HG02885 (cell line): ENCODE data around the gene BANF2.
"Not testable (repeated sequence)": the region's sequence is repeated elsewhere in the genome, so short reads cannot be mapped to it uniquely, and the experiment has no call there.

Source experiments
- ATAC-seq: cut with Tn5 transposase; IDR thresholded peaks from one replicate; pipeline ENCODE4 v1.9.1; 2021; ENCODE audit warnings: mild to moderate bottlenecking; ENCODE audit not compliant: unreplicated experiment, poor library complexity

BANF2 gene

GRCh38 chr20:17699931-17700351 lies at the start of gene BANF2:
BANF2 (plus strand) TSS chr20:17699966; CDS start chr20:17725026, 25,060 bp downstream.
- no peak for ATAC-seq

- no peak for ATAC-seq
Observed at GRCh38 chr20:17650301-17651128, 49.3 kb upstream of the BANF2 start.

GRCh38 chr20:17651129-17651759 lies 48.5 kb upstream of the BANF2 start:
- no peak for ATAC-seq

GRCh38 chr20:17651760-17652388 lies 47.9 kb upstream of the BANF2 start:
- ATAC-seq = no peak

GRCh38 chr20:17652411-17652810 lies 47.4 kb upstream of the BANF2 start:
- ATAC-seq = no peak

GRCh38 chr20:17653835-17654648 lies 45.7 kb upstream of the BANF2 start:
- no peak for ATAC-seq

- no peak for ATAC-seq
Observed at GRCh38 chr20:17654649-17655285, 45.0 kb upstream of the BANF2 start.

GRCh38 chr20:17655286-17655651 lies 44.5 kb upstream of the BANF2 start:
- no peak for ATAC-seq

GRCh38 chr20:17655865-17656479 lies 43.8 kb upstream of the BANF2 start:
- ATAC-seq = no peak

GRCh38 chr20:17657079-17657825 lies 42.5 kb upstream of the BANF2 start:
- ATAC-seq = no peak

- ATAC-seq = no peak
Observed at GRCh38 chr20:17657898-17658647, 41.7 kb upstream of the BANF2 start.

- no peak for ATAC-seq
Observed at GRCh38 chr20:17658648-17658993, 41.1 kb upstream of the BANF2 start.

- not testable (repeated sequence) for ATAC-seq
Observed at GRCh38 chr20:17659344-17659743, 40.4 kb upstream of the BANF2 start.

GRCh38 chr20:17659801-17660200 lies 40.0 kb upstream of the BANF2 start:
- ATAC-seq = no peak

- no peak for ATAC-seq
Observed at GRCh38 chr20:17660667-17661066, 39.1 kb upstream of the BANF2 start.

- ATAC-seq = no peak
Observed at GRCh38 chr20:17661121-17661744, 38.5 kb upstream of the BANF2 start.

GRCh38 chr20:17662333-17663039 lies 37.3 kb upstream of the BANF2 start:
- no peak for ATAC-seq
